Measurements from ENCODE around the gene TRMT44. TPM values are rescaled to one million over a fixed set of nuclear protein-coding genes. Genes with fewer than 3 reads are reported as not detected.

TRMT44 gene
- total RNA-seq, 1 donor from 2014 or later = 41.2 TPM

DNA sequence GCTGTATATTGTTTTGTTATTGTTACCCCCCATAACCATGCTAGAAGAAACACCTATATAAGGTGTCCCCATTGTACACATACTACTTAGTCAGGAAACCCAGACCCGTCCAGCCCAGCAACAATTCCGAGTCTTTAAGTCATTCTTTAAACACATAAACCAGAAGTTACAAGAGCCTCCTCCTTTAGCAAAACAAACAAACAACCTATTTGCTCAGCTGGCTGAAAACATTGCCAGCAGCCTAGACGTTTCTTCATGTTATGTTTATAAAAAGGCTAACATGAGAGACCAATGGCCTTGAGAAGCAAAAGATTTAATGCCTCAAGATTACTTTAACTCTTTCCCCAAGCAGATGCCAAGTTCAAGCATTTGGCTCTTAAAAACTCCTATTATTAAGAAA lies 1.4 kb upstream of the TRMT44 start:
- TF ChIP-seq, protein P1, sequence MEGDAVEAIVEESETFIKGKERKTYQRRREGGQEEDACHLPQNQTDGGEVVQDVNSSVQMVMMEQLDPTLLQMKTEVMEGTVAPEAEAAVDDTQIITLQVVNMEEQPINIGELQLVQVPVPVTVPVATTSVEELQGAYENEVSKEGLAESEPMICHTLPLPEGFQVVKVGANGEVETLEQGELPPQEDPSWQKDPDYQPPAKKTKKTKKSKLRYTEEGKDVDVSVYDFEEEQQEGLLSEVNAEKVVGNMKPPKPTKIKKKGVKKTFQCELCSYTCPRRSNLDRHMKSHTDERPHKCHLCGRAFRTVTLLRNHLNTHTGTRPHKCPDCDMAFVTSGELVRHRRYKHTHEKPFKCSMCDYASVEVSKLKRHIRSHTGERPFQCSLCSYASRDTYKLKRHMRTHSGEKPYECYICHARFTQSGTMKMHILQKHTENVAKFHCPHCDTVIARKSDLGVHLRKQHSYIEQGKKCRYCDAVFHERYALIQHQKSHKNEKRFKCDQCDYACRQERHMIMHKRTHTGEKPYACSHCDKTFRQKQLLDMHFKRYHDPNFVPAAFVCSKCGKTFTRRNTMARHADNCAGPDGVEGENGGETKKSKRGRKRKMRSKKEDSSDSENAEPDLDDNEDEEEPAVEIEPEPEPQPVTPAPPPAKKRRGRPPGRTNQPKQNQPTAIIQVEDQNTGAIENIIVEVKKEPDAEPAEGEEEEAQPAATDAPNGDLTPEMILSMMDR (IDR thresholded peaks at IDR 0.05; ENCODE audit: unreplicated experiment) = no peak
- peaks cover 87% of the 10 kb centered on the region for H3K4me1 Mint-ChIP-seq
- H3K36me3 Mint-ChIP-seq = no peaks in the 10 kb centered on the region
- no peak for DNase-seq (ENCODE audit: low spot score in 2 of 2, unreplicated experiment in 2 of 2)
- peak overlapping the region; percentile 92 for H3K4me3 Mint-ChIP-seq
- H3K27me3 Mint-ChIP-seq (ENCODE audit: low read depth) = no peaks in the 10 kb centered on the region
- peak overlapping the region; percentile 81 for H3K27ac Mint-ChIP-seq
- no peaks in the 10 kb centered on the region for H3K9me3 Mint-ChIP-seq

DNA sequence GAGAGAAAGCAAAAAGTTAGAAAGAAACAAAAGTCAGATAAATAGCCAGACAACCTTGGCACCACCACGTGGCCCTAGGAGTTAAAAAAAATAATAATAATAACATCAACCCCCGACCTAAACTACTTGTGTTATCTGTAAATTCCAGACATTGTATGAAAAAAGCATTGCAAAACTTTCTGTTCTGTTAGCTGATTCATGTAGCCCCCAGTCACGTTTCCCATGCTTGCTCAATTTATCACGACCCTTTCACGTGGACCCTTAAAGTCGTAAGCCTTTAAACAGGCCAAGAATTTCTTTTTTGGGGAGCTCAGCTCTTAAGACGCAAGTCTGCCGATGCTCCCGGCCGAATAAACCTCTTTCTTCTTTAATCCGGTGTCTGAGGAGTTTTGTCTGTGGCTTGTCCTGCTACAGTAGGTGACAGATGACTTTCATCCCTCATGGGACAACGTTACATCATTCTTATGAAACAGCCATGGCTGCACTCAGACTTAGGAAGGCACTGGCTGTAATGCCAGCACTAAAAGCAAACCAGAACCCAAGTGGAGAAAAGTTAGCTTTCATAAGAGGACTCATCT lies 574 bp upstream of the TRMT44 start:
- no peaks in the 10 kb centered on the region for H3K36me3 Mint-ChIP-seq
- peak overlapping the region; percentile 99 for H3K27ac Mint-ChIP-seq
- H3K4me3 Mint-ChIP-seq = peak overlapping the region; percentile 92
- peaks cover 78% of the 10 kb centered on the region for H3K4me1 Mint-ChIP-seq
- H3K9me3 Mint-ChIP-seq = no peaks in the 10 kb centered on the region
- no peaks in the 10 kb centered on the region for H3K27me3 Mint-ChIP-seq (ENCODE audit: low read depth)
- DNase-seq (ENCODE audit: low spot score in 2 of 2, unreplicated experiment in 2 of 2) = no peak
- TF ChIP-seq, protein P1 (IDR thresholded peaks at IDR 0.05; ENCODE audit: unreplicated experiment) = no peak

DNA sequence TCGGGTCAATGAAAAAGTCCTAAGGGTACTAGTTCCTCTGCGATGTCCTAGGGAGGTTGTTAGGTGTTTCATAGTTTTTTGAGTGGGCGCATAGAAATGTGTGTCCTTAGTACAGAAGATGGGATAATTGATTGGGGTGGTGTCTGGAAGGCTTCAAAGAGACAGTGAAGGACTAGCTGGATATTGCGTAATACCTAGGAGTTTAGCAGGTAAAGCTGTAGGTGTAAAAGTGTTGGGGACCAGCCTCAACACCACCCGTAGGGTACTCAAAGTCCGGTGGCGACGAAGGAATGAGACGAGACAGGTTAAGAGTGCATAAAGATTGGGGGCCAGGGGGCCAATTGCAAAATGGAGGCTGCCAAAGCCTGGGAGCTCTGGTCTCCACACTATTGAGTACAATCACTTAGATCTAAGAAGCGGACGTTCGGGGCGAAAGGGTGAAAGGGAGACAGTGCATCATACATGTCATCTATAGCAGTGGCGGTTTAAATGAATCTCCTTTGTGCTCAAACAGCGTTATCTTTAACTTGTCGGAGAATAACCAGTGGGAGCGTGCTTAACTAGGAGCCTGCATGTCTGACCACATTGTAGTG lies 1.0 kb downstream of the TRMT44 start:
- H3K9me3 Mint-ChIP-seq = no peaks in the 10 kb centered on the region
- peak overlapping the region; percentile 58 for H3K27ac Mint-ChIP-seq
- H3K4me3 Mint-ChIP-seq = peak overlapping the region; percentile 92
- no peak for DNase-seq (ENCODE audit: low spot score in 2 of 2, unreplicated experiment in 2 of 2)
- TF ChIP-seq, protein P1 (IDR thresholded peaks at IDR 0.05; ENCODE audit: unreplicated experiment) = no peak
- H3K36me3 Mint-ChIP-seq = no peaks in the 10 kb centered on the region
- no peaks in the 10 kb centered on the region for H3K27me3 Mint-ChIP-seq (ENCODE audit: low read depth)
- peaks cover 65% of the 10 kb centered on the region for H3K4me1 Mint-ChIP-seq

DNA sequence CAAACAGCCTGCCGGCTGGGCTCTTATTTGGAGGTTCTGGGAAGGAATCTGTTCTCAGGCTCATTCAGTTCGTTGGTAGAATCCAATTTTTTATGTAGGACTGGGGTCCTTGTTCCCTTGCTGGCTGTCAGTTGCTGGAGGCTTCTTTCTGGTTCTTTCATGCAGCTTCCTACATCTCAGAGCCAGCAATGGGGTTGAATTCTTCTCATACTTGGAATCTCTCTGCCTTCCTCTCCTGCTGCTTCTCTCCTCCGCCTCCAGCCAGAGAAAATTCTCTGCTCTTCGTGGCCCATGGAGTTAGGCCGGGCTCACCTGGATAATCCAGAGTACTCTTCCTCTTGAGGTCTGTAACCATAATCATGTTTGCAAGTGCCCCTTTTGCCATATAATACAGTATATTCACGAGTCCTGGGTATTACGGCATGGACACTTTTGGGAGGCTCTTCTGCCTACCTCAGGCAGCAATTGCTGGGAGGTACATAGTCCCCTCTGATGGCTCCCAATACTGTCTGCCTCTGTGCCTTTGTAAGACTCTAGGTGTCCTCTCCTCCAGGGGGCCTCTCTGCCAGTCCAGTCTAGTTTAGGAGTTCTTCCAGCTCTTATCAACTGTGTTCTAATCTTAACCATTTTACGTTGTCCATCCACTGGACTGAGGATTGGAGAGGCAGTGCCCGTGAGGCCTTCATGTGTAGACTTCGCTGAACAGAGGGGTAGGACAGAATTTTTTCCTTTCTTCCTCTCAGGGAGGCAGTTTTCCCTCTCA lies 2.2 kb downstream of the TRMT44 start:
- no peaks in the 10 kb centered on the region for H3K9me3 Mint-ChIP-seq
- H3K4me1 Mint-ChIP-seq = peaks cover 57% of the 10 kb centered on the region
- DNase-seq (ENCODE audit: low spot score in 2 of 2, unreplicated experiment in 2 of 2) = no peak
- no peaks in the 10 kb centered on the region for H3K36me3 Mint-ChIP-seq
- H3K4me3 Mint-ChIP-seq = peak overlapping the region; percentile 92
- H3K27ac Mint-ChIP-seq = peak overlapping the region; percentile 62
- H3K27me3 Mint-ChIP-seq (ENCODE audit: low read depth) = no peaks in the 10 kb centered on the region
- TF ChIP-seq, protein P1 (IDR thresholded peaks at IDR 0.05; ENCODE audit: unreplicated experiment) = no peak

DNA sequence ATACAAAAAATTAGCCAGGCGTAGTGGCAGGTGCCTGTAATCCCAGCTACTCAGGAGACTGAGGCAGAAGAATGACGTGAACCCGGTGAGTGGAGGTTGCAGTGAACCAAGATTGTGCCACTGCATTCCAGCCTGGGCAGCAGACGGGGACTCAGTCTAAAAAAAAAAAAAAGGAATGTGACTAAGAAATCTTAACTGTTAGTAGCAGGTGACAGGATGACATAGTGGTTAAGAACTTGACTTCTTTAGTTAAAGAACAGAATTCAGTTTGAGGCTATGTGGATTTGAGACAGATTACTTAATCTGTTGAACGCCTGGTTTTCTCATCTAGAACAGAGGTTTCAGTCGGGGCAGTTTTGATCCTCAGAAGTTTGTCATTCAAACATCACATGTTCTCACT lies 3.2 kb downstream of the TRMT44 start:
- no peak overlapping the region for H3K4me3 Mint-ChIP-seq

More for the DNA sequence above, 3.2 kb downstream of the TRMT44 start:
- no peak for DNase-seq (ENCODE audit: low spot score in 2 of 2, unreplicated experiment in 2 of 2)
- H3K36me3 Mint-ChIP-seq = no peaks in the 10 kb centered on the region
- H3K27ac Mint-ChIP-seq = no peak overlapping the region
- TF ChIP-seq, protein P1 (IDR thresholded peaks at IDR 0.05; ENCODE audit: unreplicated experiment) = no peak
- no peaks in the 10 kb centered on the region for H3K27me3 Mint-ChIP-seq (ENCODE audit: low read depth)
- peaks cover 48% of the 10 kb centered on the region for H3K4me1 Mint-ChIP-seq
- H3K9me3 Mint-ChIP-seq = no peaks in the 10 kb centered on the region

All from mesothelial cell of epicardium (in vitro differentiated cells).